GM19240 (cell line): ENCODE data around the gene RNF214.
A peak's percentile ranks its signal among the peaks of the same experiment; 100 is the strongest.

Experiments
- DNase-seq: peaks from one replicate; pipeline ENCODE4 v3.0.0; 2011; ENCODE audit warnings: low spot score; ENCODE audit not compliant: insufficient read length

RNF214 gene

GRCh38 chr11:117214404-117215110, 17.9 kb upstream of the RNF214 start:
- DNase-seq, result no peak

GRCh38 chr11:117217141-117218084, 15.1 kb upstream of the RNF214 start:
- DNase-seq, result no peak

DNA sequence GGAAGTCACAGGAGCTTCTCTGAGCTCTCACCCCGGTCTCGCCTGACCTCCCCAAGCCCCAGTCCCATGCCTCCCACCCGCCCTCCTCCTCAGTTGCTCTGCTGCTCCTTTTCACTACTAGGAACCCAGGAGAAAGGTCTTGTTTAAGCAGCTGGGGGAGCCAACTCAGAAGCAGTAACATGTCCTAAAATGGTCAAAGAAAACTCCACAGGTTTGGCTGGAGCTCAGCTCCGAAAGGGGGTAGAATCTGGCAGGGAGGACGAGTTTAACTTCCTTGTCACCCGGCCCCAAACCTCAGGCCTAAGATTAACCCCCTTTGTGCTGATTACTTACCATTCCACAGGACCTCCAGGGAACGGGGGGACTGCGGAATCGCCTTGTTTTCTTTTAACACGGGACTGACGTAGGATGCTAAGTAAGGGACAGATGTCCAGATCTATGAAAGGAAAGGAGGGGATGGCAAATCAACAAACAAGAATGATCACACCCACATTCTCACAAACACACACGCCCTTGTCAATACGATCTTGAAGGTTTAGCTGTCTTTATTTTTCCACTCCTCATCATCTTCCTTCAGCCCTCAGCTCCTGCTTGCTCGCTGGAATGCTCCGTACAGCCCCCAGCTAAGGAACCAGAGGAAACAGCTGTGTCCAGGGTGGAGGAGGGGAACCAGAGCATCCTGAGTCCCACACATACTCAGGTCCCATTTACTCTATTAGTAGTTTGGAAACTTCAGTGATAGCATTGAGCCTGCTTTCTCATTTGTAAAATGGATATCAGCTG, 14.1 kb upstream of the RNF214 start:
- no peak for DNase-seq

DNA sequence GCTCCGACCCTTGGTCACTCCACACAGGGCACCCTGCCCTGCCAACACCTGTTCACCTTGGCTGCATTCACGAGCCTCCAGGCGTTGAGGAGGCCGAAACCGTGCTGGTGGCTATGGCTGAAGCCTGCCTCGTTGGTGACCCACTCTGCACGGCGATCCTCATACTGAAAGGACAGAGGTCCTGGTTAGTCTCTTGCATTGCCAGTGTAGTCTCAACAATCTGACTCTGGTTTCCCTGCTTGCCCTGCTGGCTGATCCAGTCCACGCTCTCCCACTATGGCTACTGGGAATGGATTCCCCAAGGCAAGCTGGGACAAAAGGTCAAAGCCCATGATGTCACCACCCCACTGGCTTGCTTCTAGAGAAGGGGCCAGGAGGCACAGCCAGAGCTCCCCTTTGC, 13.5 kb upstream of the RNF214 start:
- no peak for DNase-seq

GRCh38 chr11:117219455-117219854, 13.0 kb upstream of the RNF214 start:
- DNase-seq, result no peak

- no peak for DNase-seq
Measured at GRCh38 chr11:117219995-117220394, 12.5 kb upstream of the RNF214 start.

DNA sequence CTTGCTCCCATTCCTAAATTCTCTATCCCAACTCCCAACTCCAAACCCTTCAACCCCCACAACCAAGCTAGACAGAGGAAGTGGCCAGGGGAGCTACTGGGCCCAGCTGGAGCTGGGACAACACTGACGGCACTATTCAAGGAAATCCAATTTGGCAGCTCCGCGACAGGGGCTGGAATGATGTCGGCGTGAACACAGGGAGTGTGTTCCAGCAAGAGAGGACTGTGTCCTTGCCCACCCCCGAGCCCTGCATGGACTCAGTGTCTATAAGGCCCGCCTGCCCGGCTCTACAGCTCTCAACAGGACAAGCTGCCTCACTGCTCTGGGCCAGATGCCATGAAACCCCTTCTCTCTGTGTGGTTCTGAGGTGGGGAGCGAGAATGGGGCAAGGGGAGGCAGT, 11.9 kb upstream of the RNF214 start:
- DNase-seq, result no peak

DNA sequence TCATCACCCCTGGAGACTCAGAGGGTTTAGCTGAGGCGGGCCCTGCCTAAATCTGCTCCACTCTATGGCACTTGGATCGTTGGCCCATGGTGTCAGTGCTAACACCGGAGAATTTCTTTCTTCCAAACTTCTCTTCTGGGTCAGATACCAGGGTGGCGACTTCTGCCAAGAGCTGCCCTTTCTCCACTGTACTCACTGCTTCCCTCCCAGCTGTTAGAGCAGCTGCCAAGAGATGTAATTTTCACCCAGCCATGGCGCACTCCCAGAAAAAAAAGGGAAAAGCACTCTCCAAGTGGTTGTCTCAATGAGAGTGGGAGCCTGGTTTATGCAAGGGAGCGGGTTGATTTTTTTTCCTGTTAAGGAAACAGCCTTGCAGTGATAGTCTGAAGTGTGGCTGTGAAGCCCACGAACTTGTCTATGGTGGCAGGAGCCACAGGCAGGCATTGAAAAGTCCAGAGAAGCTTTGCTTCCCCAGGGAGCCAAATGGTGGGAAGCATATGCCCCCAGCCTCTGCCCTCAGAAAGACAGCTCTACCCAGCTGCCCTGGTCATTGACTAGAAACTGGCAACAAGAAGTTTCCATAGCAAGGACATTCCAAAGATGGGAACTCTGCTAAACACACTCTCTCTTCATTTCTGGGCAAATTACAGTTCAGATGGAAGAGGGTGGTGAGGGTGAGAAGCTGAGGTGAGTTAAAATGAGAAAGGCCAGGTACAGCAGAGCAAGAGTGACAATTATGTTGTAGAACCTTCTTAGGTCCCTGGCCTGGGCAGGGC, 11.3 kb upstream of the RNF214 start:
- no peak for DNase-seq

GRCh38 chr11:117221775-117222517, 10.5 kb upstream of the RNF214 start:
- DNase-seq, result no peak

DNA sequence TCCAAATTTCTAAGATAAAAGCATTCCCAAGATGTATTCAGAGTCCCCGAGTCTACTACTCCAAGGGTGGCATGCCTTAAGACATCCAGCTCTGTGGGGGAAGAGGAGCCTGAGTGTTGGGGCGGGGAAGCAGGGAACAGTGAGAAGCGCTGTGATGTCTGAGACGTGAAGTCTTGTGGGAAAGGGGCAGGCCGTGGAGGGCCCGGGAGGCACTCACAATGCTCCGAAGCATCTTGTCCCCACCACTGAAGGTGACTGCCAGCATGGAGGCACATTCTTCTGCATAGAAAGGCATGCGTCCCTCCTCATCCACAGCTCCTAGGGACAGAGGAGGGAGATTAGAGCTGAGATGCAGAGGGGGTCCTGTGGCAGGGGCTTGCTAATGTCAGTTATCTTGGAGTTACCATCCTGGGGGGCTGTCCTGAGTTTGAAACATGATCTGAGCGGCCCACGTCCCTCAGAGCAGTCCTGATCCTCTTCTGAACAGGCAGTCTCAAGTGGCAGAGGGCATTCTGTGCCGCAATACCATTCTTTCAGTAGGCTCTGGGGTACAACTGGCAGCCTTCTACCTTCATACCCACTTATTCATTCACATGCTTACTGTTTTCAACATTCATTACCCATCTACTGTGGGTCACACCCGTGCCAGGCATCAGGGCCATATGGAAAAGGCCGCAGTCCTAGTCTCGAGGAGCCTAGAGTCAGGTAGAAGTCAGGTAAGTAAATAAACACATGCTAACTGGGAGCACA, 9.3 kb upstream of the RNF214 start:
- DNase-seq, result no peak

GRCh38 chr11:117223741-117224689, 8.5 kb upstream of the RNF214 start:
- no peak for DNase-seq

DNA sequence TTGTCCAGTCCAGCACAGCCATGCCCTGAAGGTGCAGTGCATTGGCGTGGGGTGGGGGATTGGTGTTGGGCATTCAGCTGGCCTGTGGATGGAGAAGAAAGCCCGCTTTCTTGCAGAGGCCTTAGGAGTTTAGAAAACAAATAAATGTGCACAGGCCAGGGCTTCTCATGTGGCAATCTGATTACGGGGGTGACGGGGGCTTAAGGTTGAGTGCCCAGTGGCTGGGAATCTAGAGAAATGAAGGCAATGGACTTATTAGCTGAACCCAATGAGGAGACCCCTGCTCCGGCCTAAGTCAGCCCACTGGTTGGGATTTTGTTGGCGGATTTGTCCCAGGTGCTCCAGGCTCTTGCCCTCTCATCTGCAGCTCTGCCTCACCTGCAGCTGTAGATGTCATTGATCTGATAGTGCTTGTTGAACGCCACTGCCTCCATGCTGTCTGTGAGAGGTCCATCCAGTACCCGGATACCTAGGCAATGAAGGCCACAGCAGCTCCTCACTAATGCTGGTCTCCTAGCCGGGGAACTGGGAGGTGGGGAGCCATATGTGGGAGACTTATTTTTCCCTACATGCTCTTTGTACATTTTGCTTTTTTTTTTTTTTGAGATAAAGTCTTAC, 6.8 kb upstream of the RNF214 start:
- no peak for DNase-seq

DNA sequence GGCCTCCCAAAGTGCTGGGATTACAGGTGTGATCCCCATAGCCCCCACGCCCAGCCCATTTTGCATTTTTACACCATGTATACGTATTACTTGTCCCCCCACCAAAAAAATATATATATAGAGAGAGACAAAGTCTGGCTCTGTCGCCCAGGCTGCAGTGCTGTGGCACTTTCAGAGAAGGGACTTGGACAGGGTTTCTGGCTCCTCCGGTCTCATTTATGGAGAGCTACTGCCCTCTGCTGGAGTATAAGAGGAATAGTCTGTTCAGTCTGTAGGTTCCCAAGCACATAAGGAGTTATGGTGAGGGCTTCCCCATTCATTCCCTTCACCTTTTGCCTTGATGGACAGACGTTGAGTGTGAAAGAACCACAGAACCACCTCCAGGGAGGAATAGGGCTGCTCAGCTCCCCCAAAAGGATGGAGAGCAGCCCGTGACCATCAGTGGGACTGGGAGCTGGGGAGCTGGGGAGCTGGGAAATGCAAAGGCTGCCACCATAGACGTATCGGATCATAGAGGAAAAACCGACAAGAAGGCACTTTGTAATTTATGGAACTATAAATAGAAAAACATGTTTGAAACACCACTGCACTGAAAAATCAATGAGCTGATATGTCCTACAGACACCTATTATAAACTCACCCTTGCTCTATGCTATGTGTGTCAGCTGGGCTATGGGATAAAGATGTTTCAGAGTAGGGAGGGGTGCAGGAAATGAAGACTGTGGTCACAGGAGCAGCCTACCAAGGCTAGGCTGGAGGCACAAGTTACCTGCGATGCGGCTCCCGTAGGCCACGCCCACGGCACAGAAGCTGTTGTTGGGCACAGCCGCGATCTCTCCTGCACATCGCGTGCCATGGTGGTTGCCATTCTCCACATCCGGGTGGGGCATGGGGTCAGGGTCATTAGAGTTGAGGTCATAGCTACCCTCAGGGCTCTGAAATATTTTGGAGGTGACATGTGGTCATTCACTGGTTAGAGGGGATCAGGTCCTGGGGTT, 5.8 kb upstream of the RNF214 start:
- peak; percentile 49 for DNase-seq

- DNase-seq, result no peak
Measured at GRCh38 chr11:117228091-117228490, 4.4 kb upstream of the RNF214 start.

DNA sequence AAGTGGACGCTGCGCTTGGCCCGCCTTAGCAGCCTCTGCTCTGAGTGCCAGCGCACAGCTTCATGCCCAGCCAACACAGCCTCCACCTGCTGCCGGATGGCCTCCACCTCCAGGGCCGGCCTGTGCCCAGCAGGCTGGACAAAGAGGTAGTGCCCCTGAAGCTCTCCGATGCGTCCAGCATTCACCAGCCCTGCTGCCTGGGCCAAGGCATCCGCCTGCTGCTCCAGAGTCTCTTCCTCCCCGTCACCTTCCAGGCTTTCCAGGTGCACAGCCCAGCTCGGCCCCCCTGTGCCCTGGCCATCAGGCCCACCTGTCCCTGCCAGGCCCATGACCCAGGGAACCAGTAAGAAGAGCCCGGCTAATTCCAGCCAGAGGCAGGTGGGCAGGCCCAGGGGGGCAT, 3.1 kb upstream of the RNF214 start:
- DNase-seq, result no peak

DNA sequence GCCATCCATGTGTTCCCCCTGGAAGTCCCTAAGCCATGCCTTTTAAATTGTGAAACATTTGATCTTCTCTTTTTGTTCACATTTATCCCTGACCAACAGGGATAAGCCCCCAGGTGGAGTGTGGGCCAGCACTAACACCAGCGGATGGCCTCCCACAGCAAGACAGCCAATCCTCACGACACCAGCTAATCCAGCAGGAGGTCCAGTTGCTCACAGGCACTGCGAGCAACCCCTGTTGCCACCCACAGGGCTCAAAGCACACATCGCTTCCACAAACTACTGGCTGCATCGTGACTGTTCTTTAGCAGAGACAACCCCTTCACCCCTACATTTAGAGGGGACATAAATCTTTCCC, 2.6 kb upstream of the RNF214 start:
- no peak for DNase-seq
